OCI-LY7 (cell line): ENCODE results near the gene TPMT. TPM values are rescaled to one million over a fixed set of nuclear protein-coding genes. Genes with fewer than 3 reads are reported as not detected.

Source experiments
- BruUV-seq: library from RNA; stranded (reverse); fragments of 400-500 nt; replicated peaks from 2 replicates; lab custom pipeline; 2021; lab: Mats Ljungman, UMichigan
- CTCF ChIA-PET: fragments of 300-600 bp; sonication (Branson Sonifier 250); formaldehyde crosslinking; loops from one replicate; lab custom pipeline; 2022; ENCODE audit warnings: antibody characterized with exemption; ENCODE audit not compliant: unreplicated experiment; lab: Charles Lee
- POLR2A ChIA-PET: fragments of 300-600 bp; sonication (Branson Sonifier 250); formaldehyde crosslinking; loops from one replicate; lab custom pipeline; 2022; ENCODE audit warnings: antibody characterized with exemption; lab: Charles Lee
- DNase-seq: peaks from one replicate; pipeline ENCODE4 v3.0.0-alpha.2; 2015; ENCODE audit warnings: low spot score
- H2AFZ ChIP-seq: fragments of 200-600 bp; sonication (generic), shearing (Covaris generic); 2 replicates; pipeline ENCODE4 v1.6.1; 2014; ENCODE audit warnings: mild to moderate bottlenecking, antibody characterized with exemption, low read length, moderate library complexity
- H3K27ac ChIP-seq: fragments of 200-600 bp; sonication (generic); 2 replicates; pipeline ENCODE4 v1.5.1; 2014; ENCODE audit warnings: mixed run types, low read depth, mild to moderate bottlenecking, moderate library complexity, low read length, inconsistent platforms; ENCODE audit not compliant: poor library complexity, severe bottlenecking
- H3K36me3 ChIP-seq: fragments of 200-600 bp; sonication (generic); 2 replicates; pipeline ENCODE4 v1.6.1; 2014; ENCODE audit warnings: mild to moderate bottlenecking, antibody characterized with exemption, low read length, moderate library complexity, mixed read lengths; ENCODE audit not compliant: insufficient read depth
- H3K4me1 ChIP-seq: fragments of 200-600 bp; sonication (generic); 2 replicates; pipeline ENCODE4 v1.5.1; 2014; ENCODE audit warnings: mild to moderate bottlenecking, low read length; ENCODE audit not compliant: insufficient read depth, poor library complexity, severe bottlenecking
- H3K4me2 ChIP-seq: fragments of 200-600 bp; sonication (generic); 2 replicates; pipeline ENCODE4 v1.6.1; 2014; ENCODE audit warnings: mild to moderate bottlenecking, low read length
- H3K4me3 ChIP-seq: fragments of 200-600 bp; sonication (generic); 2 replicates; pipeline ENCODE4 v1.5.1; 2014; ENCODE audit warnings: mild to moderate bottlenecking, low read depth, low read length; ENCODE audit not compliant: poor library complexity, severe bottlenecking
- H3K79me2 ChIP-seq: fragments of 200-600 bp; sonication (generic); 2 replicates; pipeline ENCODE4 v1.6.1; 2016; ENCODE audit warnings: low read depth, mild to moderate bottlenecking, low read length, moderate library complexity, mixed read lengths; ENCODE audit not compliant: insufficient read depth
- H3K9me2 ChIP-seq: fragments of 200-600 bp; sonication (generic); 2 replicates; pipeline ENCODE4 v1.6.1; 2016; ENCODE audit warnings: mild to moderate bottlenecking, low read length, mixed read lengths; ENCODE audit not compliant: insufficient read depth
- H3K9me3 ChIP-seq: fragments of 200-600 bp; sonication (generic); 2 replicates; pipeline ENCODE4 v1.6.1; 2014; ENCODE audit warnings: mild to moderate bottlenecking, mixed run types, low read length, mixed read lengths
- H4K20me1 ChIP-seq: fragments of 200-600 bp; sonication (generic); 2 replicates; pipeline ENCODE4 v1.6.1; 2014; ENCODE audit warnings: mild to moderate bottlenecking, antibody characterized with exemption, low read length, moderate library complexity, mixed read lengths; ENCODE audit not compliant: insufficient read depth
- EZH2phosphoT487 ChIP-seq: fragments of 200-600 bp; sonication (generic); IDR thresholded peaks from 2 replicates; pipeline ENCODE4 v1.6.1; 2018; ENCODE audit warnings: low read depth, borderline replicate concordance, mild to moderate bottlenecking, mixed run types, antibody characterized with exemption, low read length, moderate library complexity, mixed read lengths
- intact Hi-C: fragments of 100-400 bp; cut with micrococcal nuclease; formaldehyde crosslinking; loops from one replicate; pipeline ENCODE4 v1.10.0; 2022; ENCODE audit not compliant: unreplicated experiment
- total RNA-seq, 2 experiments: library from RNA; depleted of rRNA in 1 of 2; stranded (reverse); fragments of >200 nt in 1 of 2; shearing (Covaris generic) in 1 of 2; gene quantifications; 2 replicates each; pipeline ENCODE4 v1.2.3, GENCODE V29; 2014 to 2022
- TF ChIP-seq, protein P1 (sequence below): fragments of 200-600 bp; sonication (generic); conservative IDR thresholded peaks from 2 replicates; pipeline ENCODE4 v1.5.1; 2014; ENCODE audit warnings: mild to moderate bottlenecking, antibody characterized with exemption, low read length, moderate library complexity, mixed read lengths

The TPMT gene
- total RNA-seq, 2 experiments from 2014 or later, result 6.0 to 8.4 TPM

GRCh38 chr6:18102783-18103509, 51.9 kb downstream of the TPMT start:
- no peak overlapping the region for H3K4me2 ChIP-seq
- no peak for DNase-seq
- no peak overlapping the region for H3K27ac ChIP-seq
- H3K79me2 ChIP-seq, result no peaks in the 10 kb centered on the region
- no peaks in the 10 kb centered on the region for H3K9me2 ChIP-seq
- no TSS peak for BruUV-seq
- intact Hi-C loops, result no loop called here
- no peak overlapping the region for H3K4me3 ChIP-seq
- CTCF ChIA-PET, result no interaction called here
- no peaks in the 10 kb centered on the region for H3K4me1 ChIP-seq
- H2AFZ ChIP-seq, result no peak overlapping the region
- peaks cover 5% of the 10 kb centered on the region; the same call in 1 of the 2 replicates for H3K9me3 ChIP-seq
- H4K20me1 ChIP-seq, result no peaks in the 10 kb centered on the region
- POLR2A ChIA-PET, result interaction anchor here (0.6 kb wide), 1 partner anchor 120 kb away, joined by 3 read pairs; no protein-coding TSS in a partner anchor
- no peaks in the 10 kb centered on the region for H3K36me3 ChIP-seq
- no peak for TF ChIP-seq EZH2phosphoT487
- TF ChIP-seq, protein P1, sequence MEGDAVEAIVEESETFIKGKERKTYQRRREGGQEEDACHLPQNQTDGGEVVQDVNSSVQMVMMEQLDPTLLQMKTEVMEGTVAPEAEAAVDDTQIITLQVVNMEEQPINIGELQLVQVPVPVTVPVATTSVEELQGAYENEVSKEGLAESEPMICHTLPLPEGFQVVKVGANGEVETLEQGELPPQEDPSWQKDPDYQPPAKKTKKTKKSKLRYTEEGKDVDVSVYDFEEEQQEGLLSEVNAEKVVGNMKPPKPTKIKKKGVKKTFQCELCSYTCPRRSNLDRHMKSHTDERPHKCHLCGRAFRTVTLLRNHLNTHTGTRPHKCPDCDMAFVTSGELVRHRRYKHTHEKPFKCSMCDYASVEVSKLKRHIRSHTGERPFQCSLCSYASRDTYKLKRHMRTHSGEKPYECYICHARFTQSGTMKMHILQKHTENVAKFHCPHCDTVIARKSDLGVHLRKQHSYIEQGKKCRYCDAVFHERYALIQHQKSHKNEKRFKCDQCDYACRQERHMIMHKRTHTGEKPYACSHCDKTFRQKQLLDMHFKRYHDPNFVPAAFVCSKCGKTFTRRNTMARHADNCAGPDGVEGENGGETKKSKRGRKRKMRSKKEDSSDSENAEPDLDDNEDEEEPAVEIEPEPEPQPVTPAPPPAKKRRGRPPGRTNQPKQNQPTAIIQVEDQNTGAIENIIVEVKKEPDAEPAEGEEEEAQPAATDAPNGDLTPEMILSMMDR, result no peak

- CTCF ChIA-PET, result no interaction called here
- no peaks in the 10 kb centered on the region for H3K4me1 ChIP-seq
- no peak overlapping the region for H2AFZ ChIP-seq
- H3K36me3 ChIP-seq, result no peaks in the 10 kb centered on the region
- H3K4me3 ChIP-seq, result no peak overlapping the region
- intact Hi-C loops, result no loop called here
- no peak for DNase-seq
- H3K79me2 ChIP-seq, result no peaks in the 10 kb centered on the region
- no peaks in the 10 kb centered on the region for H3K9me2 ChIP-seq
- POLR2A ChIA-PET, result no interaction called here
- no peak overlapping the region for H3K4me2 ChIP-seq
- TF ChIP-seq, protein P1, result no peak
- no peak for TF ChIP-seq EZH2phosphoT487
- no TSS peak for BruUV-seq
- no peaks in the 10 kb centered on the region for H4K20me1 ChIP-seq
- H3K27ac ChIP-seq, result no peak overlapping the region
- no peaks in the 10 kb centered on the region; the same call in 1 of the 2 replicates for H3K9me3 ChIP-seq
Observed at GRCh38 chr6:18101873-18102272, 53.0 kb downstream of the TPMT start.

DNA sequence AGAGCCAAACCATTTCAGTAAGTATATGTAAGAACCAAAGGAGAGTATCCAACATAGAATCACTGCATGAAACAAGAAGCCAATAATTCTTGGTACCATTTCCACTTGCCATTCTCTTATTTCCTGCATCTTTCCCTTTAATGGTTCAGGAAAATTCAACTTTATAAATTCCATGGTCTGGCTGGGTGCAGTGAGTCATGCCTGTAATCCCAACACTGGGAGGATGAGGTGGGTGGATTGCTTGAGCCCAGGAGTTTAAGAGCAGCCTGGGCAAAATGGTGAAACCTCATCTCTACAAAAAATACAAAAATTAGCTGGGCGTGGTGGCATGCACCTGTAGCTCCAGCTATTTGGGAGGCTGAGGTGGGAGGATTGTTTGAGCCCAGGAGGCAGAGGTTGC, 53.6 kb downstream of the TPMT start:
- Histone ChIP-seq H3K79me2 (no peaks in the 10 kb centered on the region), H3K4me3 (no peak overlapping the region), H3K4me2 (no peak overlapping the region), H2AFZ (no peak overlapping the region), H3K27ac (no peak overlapping the region), H4K20me1 (no peaks in the 10 kb centered on the region), H3K4me1 (no peaks in the 10 kb centered on the region), H3K9me2 (no peaks in the 10 kb centered on the region), H3K9me3 (no peaks in the 10 kb centered on the region), H3K36me3 (no peaks in the 10 kb centered on the region)
- POLR2A ChIA-PET, result interaction anchor here (0.6 to 0.7 kb wide), 2 partner anchors 119 to 366 kb away, joined by 3 read pairs; no protein-coding TSS in a partner anchor
- intact Hi-C loops, result no loop called here
- TF ChIP-seq EZH2phosphoT487, result no peak
- TF ChIP-seq, protein P1, result no peak
- CTCF ChIA-PET, result no interaction called here
- DNase-seq, result no peak
- no TSS peak for BruUV-seq
